DOHH2 (cell line): Measurements from ENCODE around the gene TRIM15.

Experiments
- H3F3A ChIP-seq: fragments of 200-600 bp; sonication (generic), shearing (Covaris generic); 2 replicates; pipeline ENCODE4 v1.6.0; 2016; ENCODE audit warnings: antibody characterized with exemption, mild to moderate bottlenecking; ENCODE audit not compliant: control insufficient read depth, insufficient read depth
- H3K27ac ChIP-seq: fragments of 200-600 bp; sonication (generic); 2 replicates; pipeline ENCODE4 v1.5.1; 2014; ENCODE audit warnings: low read depth, mild to moderate bottlenecking, low read length, moderate library complexity
- H3K27me3 ChIP-seq: fragments of 200-600 bp; sonication (generic); 2 replicates; pipeline ENCODE4 v1.6.1; 2014; ENCODE audit warnings: mild to moderate bottlenecking, low read length, mixed read lengths; ENCODE audit not compliant: control insufficient read depth
- H3K36me3 ChIP-seq: fragments of 200-600 bp; sonication (generic); 2 replicates; pipeline ENCODE4 v1.6.1; 2014; ENCODE audit warnings: mild to moderate bottlenecking, low read length, moderate library complexity, mixed read lengths; ENCODE audit not compliant: control insufficient read depth
- H3K4me1 ChIP-seq: fragments of 200-600 bp; sonication (generic); 2 replicates; pipeline ENCODE4 v1.6.1; 2014; ENCODE audit warnings: mild to moderate bottlenecking, low read length, mixed read lengths; ENCODE audit not compliant: control insufficient read depth
- H3K4me2 ChIP-seq: fragments of 200-600 bp; sonication (generic); 2 replicates; pipeline ENCODE4 v1.6.0; 2014; ENCODE audit warnings: mild to moderate bottlenecking, low read length, moderate library complexity
- H3K4me3 ChIP-seq: fragments of 200-600 bp; sonication (generic); 2 replicates; pipeline ENCODE4 v1.5.1; 2014; ENCODE audit warnings: mild to moderate bottlenecking, low read length, mixed read lengths
- H3K79me2 ChIP-seq: fragments of 200-600 bp; sonication (generic); 2 replicates; pipeline ENCODE4 v1.6.1; 2014; ENCODE audit warnings: mild to moderate bottlenecking, low read length, mixed read lengths; ENCODE audit not compliant: control insufficient read depth
- H3K9me2 ChIP-seq: fragments of 200-600 bp; sonication (generic); replicated peaks from 2 replicates; pipeline ENCODE4 v1.6.1; 2014; ENCODE audit warnings: mild to moderate bottlenecking, low read length, mixed read lengths; ENCODE audit not compliant: control insufficient read depth
- H3K9me3 ChIP-seq: fragments of 200-600 bp; sonication (generic); 2 replicates; pipeline ENCODE4 v1.6.1; 2014; ENCODE audit warnings: antibody characterized with exemption, low read length, mixed read lengths; ENCODE audit not compliant: control insufficient read depth, insufficient read depth
- H4K20me1 ChIP-seq: fragments of 200-600 bp; sonication (generic); 2 replicates; pipeline ENCODE4 v1.6.0; 2014; ENCODE audit warnings: low read depth, mild to moderate bottlenecking, antibody characterized with exemption, low read length, moderate library complexity; ENCODE audit not compliant: control insufficient read depth, insufficient read depth
- CTCF ChIP-seq: fragments of 200-600 bp; sonication (generic); IDR thresholded peaks from one replicate; pipeline ENCODE4 v1.5.1; 2014; ENCODE audit warnings: antibody characterized with exemption, mild to moderate bottlenecking, low read depth, low read length; ENCODE audit not compliant: poor library complexity, severe bottlenecking
- EZH2phosphoT487 ChIP-seq: fragments of 200-600 bp; sonication (generic); IDR thresholded peaks from 2 replicates; pipeline ENCODE4 v1.6.1; 2017; ENCODE audit warnings: borderline replicate concordance, mild to moderate bottlenecking, antibody characterized with exemption, low read length, moderate library complexity, mixed read lengths

The TRIM15 gene

DNA sequence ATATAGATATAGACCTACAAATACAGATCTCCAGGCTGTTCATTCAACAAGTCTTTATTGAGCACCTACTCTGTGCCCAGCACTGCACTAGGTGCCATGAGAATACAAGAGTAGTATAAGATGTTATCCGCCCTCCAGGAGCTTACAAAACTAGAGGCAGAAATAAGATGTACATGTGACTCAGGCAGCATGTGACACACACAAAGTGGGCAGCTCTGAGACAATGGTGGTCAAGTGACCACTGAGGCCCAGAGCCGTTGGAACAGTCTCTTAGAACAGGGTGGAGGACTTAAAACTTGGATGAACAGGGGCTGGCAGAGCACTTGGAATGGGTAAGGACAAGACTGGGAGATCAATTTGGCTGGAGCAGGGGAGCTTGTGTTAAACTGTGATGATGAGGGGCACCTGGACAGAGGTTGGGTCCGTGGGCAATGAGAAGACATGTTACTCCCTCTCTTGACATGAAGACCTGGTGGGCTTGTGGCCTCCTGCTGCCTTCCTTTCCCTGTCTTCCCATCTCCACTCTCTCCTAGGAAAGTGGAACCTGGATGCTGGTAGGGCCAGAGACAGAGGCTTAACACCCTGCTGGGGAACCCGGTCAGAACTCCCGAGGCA lies 21.2 kb downstream of the TRIM15 start:
- TF ChIP-seq CTCF (no peak), EZH2phosphoT487 (no peak)
- Histone ChIP-seq H3K4me3 (no peak overlapping the region), H3K79me2 (no peaks in the 10 kb centered on the region), H3F3A (no peaks in the 10 kb centered on the region), H3K9me3 (peaks cover 14% of the 10 kb centered on the region; the same call in 1 of the 2 replicates), H3K4me2 (no peak overlapping the region), H4K20me1 (no peaks in the 10 kb centered on the region), H3K27ac (no peak overlapping the region), H3K9me2 (no peaks in the 10 kb centered on the region), H3K27me3 (0 out of 2 replicates have a peak, but pooled peaks cover 3% of the 10 kb centered on the region), H3K36me3 (peaks cover 41% of the 10 kb centered on the region), H3K4me1 (no peaks in the 10 kb centered on the region)

DNA sequence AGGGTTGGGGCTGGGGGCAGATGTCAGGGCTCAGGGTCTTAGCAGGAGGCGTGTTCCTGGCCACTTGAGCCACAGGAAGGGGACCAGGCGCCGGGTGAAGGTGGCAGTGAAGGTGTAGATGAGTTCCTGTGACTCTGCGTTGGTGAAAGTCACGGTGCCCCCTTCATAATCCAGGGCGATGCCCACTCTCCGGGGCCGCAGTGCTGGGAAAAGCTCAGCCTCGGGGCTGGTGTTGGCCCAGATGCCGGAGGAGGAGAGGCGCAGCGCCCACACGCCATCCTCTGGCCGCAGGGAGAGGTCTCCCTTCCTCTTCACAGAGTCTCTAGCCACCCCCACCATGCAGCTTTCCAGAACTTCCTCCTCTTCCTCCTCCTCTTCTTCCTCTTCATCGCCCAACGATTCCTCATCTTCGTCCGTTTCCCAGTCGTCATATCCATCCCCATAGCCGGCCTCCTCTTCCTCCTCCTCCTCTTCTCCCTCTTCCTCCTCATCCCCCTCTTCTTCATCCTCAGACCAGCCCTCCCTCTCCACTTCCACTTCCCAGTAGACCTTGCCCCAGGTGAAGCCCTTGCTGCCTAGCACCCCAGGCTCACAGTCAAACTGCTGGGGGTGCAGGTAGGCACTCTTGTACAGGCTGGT lies 22.6 kb downstream of the TRIM15 start:
- H3K36me3 ChIP-seq: peaks cover 55% of the 10 kb centered on the region
- no peaks in the 10 kb centered on the region for H4K20me1 ChIP-seq
- no peaks in the 10 kb centered on the region for H3K79me2 ChIP-seq
- H3K27me3 ChIP-seq: no peaks in the 10 kb centered on the region
- H3K4me3 ChIP-seq: no peak overlapping the region
- H3K9me3 ChIP-seq: peaks cover 8% of the 10 kb centered on the region; the same call in 1 of the 2 replicates
- no peaks in the 10 kb centered on the region for H3K4me1 ChIP-seq
- H3F3A ChIP-seq: no peaks in the 10 kb centered on the region
- H3K4me2 ChIP-seq: no peak overlapping the region
- no peak overlapping the region for H3K27ac ChIP-seq
- TF ChIP-seq EZH2phosphoT487 (no peak), CTCF (no peak)
- no peaks in the 10 kb centered on the region for H3K9me2 ChIP-seq

- Histone ChIP-seq H3K36me3 (peaks cover 67% of the 10 kb centered on the region), H3K9me2 (no peaks in the 10 kb centered on the region), H3K27me3 (no peaks in the 10 kb centered on the region), H3K4me2 (no peak overlapping the region), H3K27ac (no peak overlapping the region), H3K9me3 (no peaks in the 10 kb centered on the region), H3K4me3 (no peak overlapping the region), H4K20me1 (no peaks in the 10 kb centered on the region), H3K79me2 (no peaks in the 10 kb centered on the region), H3F3A (no peaks in the 10 kb centered on the region), H3K4me1 (no peaks in the 10 kb centered on the region)
- TF ChIP-seq CTCF: no peak
- no peak for TF ChIP-seq EZH2phosphoT487
Measured at GRCh38 chr6:30188541-30188940, 25.2 kb downstream of the TRIM15 start.
